Activated T-cell treated with anti-CD3 and anti-CD28 coated beads, Interleukin-2, amount 50 U/mL, for 24 hours (primary cell): ENCODE data around the gene SOS2.

Source experiments
- DNase-seq: peaks from one replicate; pipeline ENCODE4 v3.0.0-alpha.2; 2020
- H3K27ac Mint-ChIP-seq: 2 replicates; pipeline ENCODE4 v1.8.0; 2020; ENCODE audit warnings: mild to moderate bottlenecking, mixed read lengths
- H3K27me3 Mint-ChIP-seq: 2 replicates; pipeline ENCODE4 v1.8.0; 2020; ENCODE audit warnings: mixed read lengths
- H3K36me3 Mint-ChIP-seq: 2 replicates; pipeline ENCODE4 v1.8.0; 2020; ENCODE audit warnings: low read depth, mixed read lengths
- H3K4me1 Mint-ChIP-seq: 2 replicates; pipeline ENCODE4 v1.8.0; 2020; ENCODE audit warnings: low read depth, mixed read lengths
- H3K4me3 Mint-ChIP-seq: 2 replicates; pipeline ENCODE4 v1.8.0; 2020; ENCODE audit warnings: mild to moderate bottlenecking, moderate library complexity, mixed read lengths
- H3K9me3 Mint-ChIP-seq: 2 replicates; pipeline ENCODE4 v1.8.0; 2020; ENCODE audit warnings: mixed read lengths

Gene SOS2

GRCh38 chr14:50233951-50234250, 2.5 kb upstream of the SOS2 start:
- peaks cover 12% of the 10 kb centered on the region for H3K36me3 Mint-ChIP-seq
- peaks cover 38% of the 10 kb centered on the region for H3K4me1 Mint-ChIP-seq
- H3K9me3 Mint-ChIP-seq: peaks cover 5% of the 10 kb centered on the region
- H3K4me3 Mint-ChIP-seq: peak overlapping the region; percentile 51
- no peaks in the 10 kb centered on the region for H3K27me3 Mint-ChIP-seq
- DNase-seq: no peak
- peak overlapping the region; percentile 85 for H3K27ac Mint-ChIP-seq

GRCh38 chr14:50233166-50233950, 2.0 kb upstream of the SOS2 start:
- peak; percentile 40 for DNase-seq
- peak overlapping the region; percentile 51 for H3K4me3 Mint-ChIP-seq
- H3K9me3 Mint-ChIP-seq: peaks cover 5% of the 10 kb centered on the region
- H3K27me3 Mint-ChIP-seq: no peaks in the 10 kb centered on the region
- peak overlapping the region; percentile 85 for H3K27ac Mint-ChIP-seq
- H3K36me3 Mint-ChIP-seq: peaks cover 17% of the 10 kb centered on the region
- peaks cover 43% of the 10 kb centered on the region for H3K4me1 Mint-ChIP-seq

DNA sequence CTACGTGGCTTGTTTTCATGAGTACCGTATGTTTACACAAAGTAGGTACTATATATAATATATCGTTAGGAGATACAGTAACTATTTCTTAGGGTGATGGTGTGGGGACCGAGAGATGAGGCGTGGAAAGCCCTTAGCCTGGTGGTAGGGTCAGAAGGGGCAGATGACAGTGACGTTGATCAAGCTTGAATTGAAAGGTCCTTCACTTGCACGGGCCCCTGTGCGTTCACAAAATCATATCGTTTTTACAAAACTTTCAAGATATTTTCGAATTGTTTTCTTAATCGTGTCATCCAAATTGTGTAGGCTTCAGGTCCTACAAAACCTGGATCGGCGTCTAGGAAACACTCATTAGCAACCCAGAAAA, 881 bp upstream of the SOS2 start:
- H3K9me3 Mint-ChIP-seq: peaks cover 5% of the 10 kb centered on the region
- H3K27me3 Mint-ChIP-seq: no peaks in the 10 kb centered on the region
- DNase-seq: no peak
- H3K4me1 Mint-ChIP-seq: peaks cover 45% of the 10 kb centered on the region
- peak overlapping the region; percentile 67 for H3K27ac Mint-ChIP-seq
- peaks cover 18% of the 10 kb centered on the region for H3K36me3 Mint-ChIP-seq
- H3K4me3 Mint-ChIP-seq: peak overlapping the region; percentile 80

- Mint-ChIP-seq H3K36me3 (peaks cover 18% of the 10 kb centered on the region), H3K27me3 (no peaks in the 10 kb centered on the region), H3K9me3 (peaks cover 5% of the 10 kb centered on the region), H3K4me1 (peaks cover 56% of the 10 kb centered on the region), H3K4me3 (peak overlapping the region; percentile 85), H3K27ac (peak overlapping the region; percentile 95)
- DNase-seq: peak; percentile 58
These were observed 490 bp downstream of the SOS2 start for GRCh38 chr14:50230701-50231474.

- Mint-ChIP-seq H3K4me1 (peaks cover 59% of the 10 kb centered on the region), H3K36me3 (peaks cover 14% of the 10 kb centered on the region), H3K27me3 (no peaks in the 10 kb centered on the region), H3K27ac (peak overlapping the region; percentile 95), H3K9me3 (no peaks in the 10 kb centered on the region), H3K4me3 (peak overlapping the region; percentile 85)
- DNase-seq: no peak
These were observed 1.0 kb downstream of the SOS2 start for GRCh38 chr14:50230401-50230700.

DNA sequence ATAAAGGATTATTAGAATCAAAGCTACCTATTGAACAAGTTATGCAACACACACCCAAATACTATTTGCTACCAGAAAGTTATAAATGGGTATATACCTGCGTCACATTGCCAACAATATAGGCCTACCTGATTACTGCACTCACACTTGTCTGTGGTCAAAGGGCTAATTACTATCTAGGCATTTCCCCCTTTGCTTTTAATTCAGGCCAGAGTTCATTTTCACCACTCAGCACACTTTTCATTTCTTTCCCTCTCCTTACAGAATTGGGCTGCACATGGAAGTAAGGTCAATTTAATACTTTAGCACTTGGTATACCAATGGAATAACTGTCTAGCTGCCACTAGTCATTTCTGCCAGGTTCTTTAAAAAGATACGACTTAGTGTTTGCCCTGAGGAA, 1.7 kb downstream of the SOS2 start:
- Mint-ChIP-seq H3K4me1 (peaks cover 57% of the 10 kb centered on the region), H3K27ac (no peak overlapping the region)
- DNase-seq: no peak

GRCh38 chr14:50228313-50228712, 3.1 kb downstream of the SOS2 start:
- Mint-ChIP-seq H3K27me3 (no peaks in the 10 kb centered on the region), H3K4me1 (peaks cover 53% of the 10 kb centered on the region), H3K4me3 (no peak overlapping the region), H3K36me3 (peaks cover 12% of the 10 kb centered on the region), H3K27ac (no peak overlapping the region), H3K9me3 (no peaks in the 10 kb centered on the region)
- no peak for DNase-seq

More for the DNA sequence above, 1.7 kb downstream of the SOS2 start:
- Mint-ChIP-seq H3K36me3 (peaks cover 10% of the 10 kb centered on the region), H3K9me3 (no peaks in the 10 kb centered on the region), H3K4me3 (peak overlapping the region; percentile 85), H3K27me3 (no peaks in the 10 kb centered on the region)

GRCh38 chr14:50225974-50226297, 5.4 kb downstream of the SOS2 start:
- peaks cover 17% of the 10 kb centered on the region for H3K36me3 Mint-ChIP-seq
- H3K4me1 Mint-ChIP-seq: peaks cover 57% of the 10 kb centered on the region
- H3K9me3 Mint-ChIP-seq: no peaks in the 10 kb centered on the region
- H3K27ac Mint-ChIP-seq: no peak overlapping the region
- H3K4me3 Mint-ChIP-seq: no peak overlapping the region
- no peak for DNase-seq
- H3K27me3 Mint-ChIP-seq: no peaks in the 10 kb centered on the region

DNA sequence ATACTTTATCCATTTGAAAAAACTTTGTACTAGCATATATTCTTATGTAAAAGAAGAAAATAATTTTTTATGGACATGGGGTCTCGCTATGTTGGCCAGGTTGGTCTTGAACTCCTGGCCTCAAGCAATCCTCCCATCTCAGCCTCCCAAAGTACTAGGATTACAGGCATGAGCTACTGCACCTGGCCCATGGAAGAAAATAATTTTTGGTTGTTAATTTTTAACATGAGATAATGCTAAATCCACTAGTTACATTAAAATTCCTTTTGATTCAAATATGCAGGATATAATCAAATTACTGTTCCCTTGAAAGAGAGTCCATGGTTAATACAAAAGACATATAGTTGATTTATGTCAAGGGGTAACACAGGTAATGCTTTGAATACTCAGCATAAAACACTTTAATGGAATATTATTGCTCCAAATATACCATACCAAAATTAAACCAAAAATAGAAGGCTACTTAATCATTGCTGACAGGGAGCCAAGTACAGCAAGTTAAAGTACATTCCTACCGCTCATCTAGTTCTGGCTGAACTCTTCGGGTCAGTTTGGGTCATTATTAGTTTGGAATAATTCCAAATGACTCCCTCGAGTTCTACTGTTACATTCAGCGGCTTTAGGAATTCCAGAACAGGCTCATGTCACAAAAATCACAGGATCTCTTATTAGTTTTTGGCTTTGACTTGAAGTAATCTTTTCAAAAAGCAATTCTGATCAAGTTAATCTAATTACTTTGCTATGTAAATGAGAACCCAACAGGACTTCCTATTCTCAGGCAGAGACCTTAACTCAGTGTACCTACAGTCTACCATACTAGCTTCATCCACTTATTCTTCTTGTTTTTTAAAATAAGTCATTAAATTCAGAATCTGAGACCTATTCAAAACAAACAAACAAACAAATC, 6.1 kb downstream of the SOS2 start:
- no peak overlapping the region for H3K4me3 Mint-ChIP-seq
- H3K36me3 Mint-ChIP-seq: peaks cover 13% of the 10 kb centered on the region
- peaks cover 58% of the 10 kb centered on the region for H3K4me1 Mint-ChIP-seq
- no peaks in the 10 kb centered on the region for H3K9me3 Mint-ChIP-seq
- no peaks in the 10 kb centered on the region for H3K27me3 Mint-ChIP-seq
- DNase-seq: no peak
- H3K27ac Mint-ChIP-seq: no peak overlapping the region

- no peak for DNase-seq
- Mint-ChIP-seq H3K9me3 (no peaks in the 10 kb centered on the region), H3K4me1 (peaks cover 49% of the 10 kb centered on the region), H3K4me3 (no peak overlapping the region), H3K27ac (peak overlapping the region; percentile 58), H3K36me3 (peaks cover 9% of the 10 kb centered on the region), H3K27me3 (no peaks in the 10 kb centered on the region)
These were observed 9.2 kb downstream of the SOS2 start for GRCh38 chr14:50222055-50222613.

DNA sequence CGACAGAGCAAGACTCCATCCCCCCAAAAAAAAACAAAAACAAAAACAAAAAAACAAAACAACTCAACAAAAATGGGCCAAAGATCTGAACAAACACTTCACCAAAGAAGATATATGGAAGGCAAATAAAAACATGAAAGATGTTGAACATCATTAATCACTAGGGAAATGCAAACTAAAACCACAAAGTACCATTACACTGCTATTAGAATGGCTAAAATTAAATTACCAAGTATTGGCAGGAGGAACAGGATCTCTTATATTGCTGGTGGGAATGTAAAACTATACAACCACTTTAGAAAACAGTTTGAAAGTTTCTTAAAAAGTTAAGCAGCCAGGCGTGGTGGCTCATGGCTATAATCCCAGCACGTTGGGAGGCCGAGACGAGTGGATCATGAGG, 12.9 kb downstream of the SOS2 start:
- H3K27me3 Mint-ChIP-seq: no peaks in the 10 kb centered on the region
- H3K27ac Mint-ChIP-seq: no peak overlapping the region
- H3K4me3 Mint-ChIP-seq: no peak overlapping the region
- H3K9me3 Mint-ChIP-seq: no peaks in the 10 kb centered on the region
- no peak for DNase-seq
- H3K36me3 Mint-ChIP-seq: peaks cover 10% of the 10 kb centered on the region
- peaks cover 38% of the 10 kb centered on the region for H3K4me1 Mint-ChIP-seq

DNA sequence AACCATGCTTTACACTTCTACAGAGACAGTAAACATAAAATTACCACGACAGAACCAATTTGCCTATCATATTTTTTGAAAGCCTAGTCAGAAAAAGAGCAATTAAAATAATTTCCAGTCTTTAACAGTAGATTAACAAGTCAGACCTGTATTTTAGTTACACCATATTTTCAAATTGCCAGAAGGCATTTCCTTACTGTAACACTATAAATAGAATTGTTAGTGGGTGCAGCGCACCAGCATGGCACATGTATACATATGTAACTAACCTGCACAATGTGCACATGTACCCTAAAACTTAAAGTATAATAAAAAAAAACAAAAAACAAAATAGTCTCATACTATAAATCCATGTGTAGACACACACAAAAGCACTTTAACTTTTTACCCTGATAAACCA, 16.0 kb downstream of the SOS2 start:
- no peak for DNase-seq
- peaks cover 8% of the 10 kb centered on the region for H3K36me3 Mint-ChIP-seq
- H3K9me3 Mint-ChIP-seq: no peaks in the 10 kb centered on the region
- no peak overlapping the region for H3K27ac Mint-ChIP-seq
- H3K4me1 Mint-ChIP-seq: peaks cover 21% of the 10 kb centered on the region
- H3K4me3 Mint-ChIP-seq: no peak overlapping the region
- no peaks in the 10 kb centered on the region for H3K27me3 Mint-ChIP-seq

GRCh38 chr14:50213795-50214194, 17.6 kb downstream of the SOS2 start:
- Mint-ChIP-seq H3K36me3 (peaks cover 6% of the 10 kb centered on the region), H3K4me3 (no peak overlapping the region), H3K4me1 (peaks cover 14% of the 10 kb centered on the region), H3K27me3 (no peaks in the 10 kb centered on the region), H3K27ac (no peak overlapping the region), H3K9me3 (no peaks in the 10 kb centered on the region)
- DNase-seq: no peak

DNA sequence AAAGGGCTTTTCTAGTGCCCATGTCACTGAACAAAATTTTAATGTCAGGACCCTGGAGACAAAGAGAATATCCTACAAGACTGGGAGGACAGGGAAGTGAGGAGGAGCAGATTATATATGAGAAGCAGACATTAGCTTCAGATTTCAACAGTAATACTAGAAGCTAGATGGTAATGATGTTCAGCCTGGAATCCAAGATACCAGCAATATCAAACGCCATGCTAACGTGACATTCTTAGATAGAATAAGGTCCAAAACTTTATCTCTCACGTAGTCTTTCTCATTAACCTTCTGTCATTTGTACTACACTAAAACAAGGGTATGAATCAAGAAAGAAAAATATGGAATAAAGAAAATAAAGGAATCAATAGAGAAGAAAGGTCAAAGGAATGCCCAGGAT, 18.7 kb downstream of the SOS2 start:
- no peaks in the 10 kb centered on the region for H3K27me3 Mint-ChIP-seq
- peaks cover 11% of the 10 kb centered on the region for H3K4me1 Mint-ChIP-seq
- no peak overlapping the region for H3K4me3 Mint-ChIP-seq
- H3K9me3 Mint-ChIP-seq: no peaks in the 10 kb centered on the region
- no peak for DNase-seq
- H3K27ac Mint-ChIP-seq: peak overlapping the region; percentile 20
- H3K36me3 Mint-ChIP-seq: peaks cover 6% of the 10 kb centered on the region
